ENCODE measurements around the gene TRIM41. TPM values are rescaled to one million over a fixed set of nuclear protein-coding genes. Genes with fewer than 3 reads are reported as not detected.

TRIM41 gene
- total RNA-seq, 1 experiment from 2014 or later = 28.7 TPM

- Mint-ChIP-seq H3K9me3 (ENCODE audit: unreplicated experiment) (no peaks in the 10 kb centered on the region), H3K27me3 (ENCODE audit: insufficient read depth, unreplicated experiment) (no peaks in the 10 kb centered on the region), H3K36me3 (ENCODE audit: insufficient read depth, unreplicated experiment) (peaks cover 26% of the 10 kb centered on the region), H3K4me3 (ENCODE audit: unreplicated experiment) (peak overlapping the region; percentile 80), H3K27ac (ENCODE audit: unreplicated experiment) (peak overlapping the region; percentile 69), H3K4me1 (ENCODE audit: low read depth, unreplicated experiment) (peaks cover 15% of the 10 kb centered on the region)
- CTCF ChIA-PET = interaction anchor here (0.6 to 1.7 kb wide), 3 partner anchors 10 to 674 kb away, joined by 4 to 7 read pairs (median 6); no protein-coding TSS in a partner anchor
- BruUV-seq (replicated peaks) = no TSS peak
- Histone ChIP-seq H3K36me3 (ENCODE audit: control insufficient read depth, insufficient read depth, low read length) (no peaks in the 10 kb centered on the region), H3K27me3 (replicated peaks; ENCODE audit: control insufficient read depth, insufficient read depth, low read length) (no peaks in the 10 kb centered on the region), H3K9me3 (no peaks in the 10 kb centered on the region), H3K4me3 (ENCODE audit: low read depth, low read length) (peak overlapping the region; percentile 60), H3K4me1 (peaks cover 11% of the 10 kb centered on the region; the same call in 1 of the 2 replicates)
- TF ChIP-seq CTCF (IDR thresholded peaks at IDR 0.05; ENCODE audit: insufficient read depth in 1 of 2, low read depth in 1 of 2, low read length in 1 of 2, severe bottlenecking in 1 of 2, unreplicated experiment in 1 of 2) = peak in 1 of 2 experiments; percentile 1
- intact Hi-C loops (cut with micrococcal nuclease; ENCODE audit: unreplicated experiment) = loop anchor here (1.0 to 5.0 kb wide), 2 partner anchors 38 to 74 kb away; partner anchors contain the start of gene TRIM41
- DNase-seq = peak; percentile 74 to 78
- POLR2A ChIA-PET = interaction anchor here (1.0 to 2.6 kb wide), 4 partner anchors 10 to 77 kb away, joined by 3 to 11 read pairs (median 5); no protein-coding TSS in a partner anchor
Observed at GRCh38 chr5:181261320-181262049, 38.4 kb downstream of the TRIM41 start.

GRCh38 chr5:181263633-181264032 lies 40.6 kb downstream of the TRIM41 start:
- no peak for DNase-seq
- no TSS peak for BruUV-seq (replicated peaks)
- H3K27me3 Mint-ChIP-seq (ENCODE audit: insufficient read depth, unreplicated experiment) = no peaks in the 10 kb centered on the region
- ChIA-PET POLR2A (no interaction called here), CTCF (no interaction called here)
- no peaks in the 10 kb centered on the region for H3K9me3 Mint-ChIP-seq (ENCODE audit: unreplicated experiment)
- no peaks in the 10 kb centered on the region for H3K9me3 ChIP-seq
- peaks cover 14% of the 10 kb centered on the region for H3K36me3 Mint-ChIP-seq (ENCODE audit: insufficient read depth, unreplicated experiment)
- no peak overlapping the region for H3K27ac Mint-ChIP-seq (ENCODE audit: unreplicated experiment)
- H3K36me3 ChIP-seq (ENCODE audit: control insufficient read depth, insufficient read depth, low read length) = no peaks in the 10 kb centered on the region
- peak overlapping the region; percentile 8 for H3K4me3 Mint-ChIP-seq (ENCODE audit: unreplicated experiment)
- intact Hi-C loops (cut with micrococcal nuclease; ENCODE audit: unreplicated experiment) = loop anchor here (5.0 kb wide), 1 partner anchor 76 kb away; no protein-coding TSS in a partner anchor
- no peaks in the 10 kb centered on the region for H3K27me3 ChIP-seq (replicated peaks; ENCODE audit: control insufficient read depth, insufficient read depth, low read length)
- no peak overlapping the region for H3K4me3 ChIP-seq (ENCODE audit: low read depth, low read length)
- peaks cover 21% of the 10 kb centered on the region for H3K4me1 ChIP-seq
- peaks cover 15% of the 10 kb centered on the region for H3K4me1 Mint-ChIP-seq (ENCODE audit: low read depth, unreplicated experiment)
- TF ChIP-seq CTCF (IDR thresholded peaks at IDR 0.05; ENCODE audit: insufficient read depth in 1 of 2, low read depth in 1 of 2, low read length in 1 of 2, severe bottlenecking in 1 of 2, unreplicated experiment in 1 of 2) = no peak

- BruUV-seq (replicated peaks) = no TSS peak
- peaks cover 11% of the 10 kb centered on the region for H3K36me3 Mint-ChIP-seq (ENCODE audit: insufficient read depth, unreplicated experiment)
- H3K36me3 ChIP-seq (ENCODE audit: control insufficient read depth, insufficient read depth, low read length) = no peaks in the 10 kb centered on the region
- no peaks in the 10 kb centered on the region for H3K27me3 ChIP-seq (replicated peaks; ENCODE audit: control insufficient read depth, insufficient read depth, low read length)
- no peak overlapping the region for H3K4me3 Mint-ChIP-seq (ENCODE audit: unreplicated experiment)
- H3K4me1 ChIP-seq = peaks cover 10% of the 10 kb centered on the region
- no peak for DNase-seq
- H3K4me1 Mint-ChIP-seq (ENCODE audit: low read depth, unreplicated experiment) = peaks cover 6% of the 10 kb centered on the region
- H3K27ac Mint-ChIP-seq (ENCODE audit: unreplicated experiment) = no peak overlapping the region
- no peak overlapping the region for H3K4me3 ChIP-seq (ENCODE audit: low read depth, low read length)
- no peaks in the 10 kb centered on the region for H3K9me3 Mint-ChIP-seq (ENCODE audit: unreplicated experiment)
- ChIA-PET POLR2A (interaction anchor here (0.6 kb wide), 1 partner anchor 405 kb away, joined by 3 read pairs; no protein-coding TSS in a partner anchor), CTCF (no interaction called here)
- no peaks in the 10 kb centered on the region for H3K9me3 ChIP-seq
- no peak for TF ChIP-seq CTCF (IDR thresholded peaks at IDR 0.05; ENCODE audit: insufficient read depth in 1 of 2, low read depth in 1 of 2, low read length in 1 of 2, severe bottlenecking in 1 of 2, unreplicated experiment in 1 of 2)
- H3K27me3 Mint-ChIP-seq (ENCODE audit: insufficient read depth, unreplicated experiment) = no peaks in the 10 kb centered on the region
- intact Hi-C loops (cut with micrococcal nuclease; ENCODE audit: unreplicated experiment) = no loop called here
Observed at GRCh38 chr5:181265092-181265671, 42.1 kb downstream of the TRIM41 start.
